ENCODE results near the gene ZNF879. TPM values are rescaled to one million over a fixed set of nuclear protein-coding genes. Genes with fewer than 3 reads are reported as not detected.
A peak's percentile ranks its signal among the peaks of the same experiment; 100 is the strongest.

Gene ZNF879
- total RNA-seq, 1 experiment from 2014 or later = not detected

DNA sequence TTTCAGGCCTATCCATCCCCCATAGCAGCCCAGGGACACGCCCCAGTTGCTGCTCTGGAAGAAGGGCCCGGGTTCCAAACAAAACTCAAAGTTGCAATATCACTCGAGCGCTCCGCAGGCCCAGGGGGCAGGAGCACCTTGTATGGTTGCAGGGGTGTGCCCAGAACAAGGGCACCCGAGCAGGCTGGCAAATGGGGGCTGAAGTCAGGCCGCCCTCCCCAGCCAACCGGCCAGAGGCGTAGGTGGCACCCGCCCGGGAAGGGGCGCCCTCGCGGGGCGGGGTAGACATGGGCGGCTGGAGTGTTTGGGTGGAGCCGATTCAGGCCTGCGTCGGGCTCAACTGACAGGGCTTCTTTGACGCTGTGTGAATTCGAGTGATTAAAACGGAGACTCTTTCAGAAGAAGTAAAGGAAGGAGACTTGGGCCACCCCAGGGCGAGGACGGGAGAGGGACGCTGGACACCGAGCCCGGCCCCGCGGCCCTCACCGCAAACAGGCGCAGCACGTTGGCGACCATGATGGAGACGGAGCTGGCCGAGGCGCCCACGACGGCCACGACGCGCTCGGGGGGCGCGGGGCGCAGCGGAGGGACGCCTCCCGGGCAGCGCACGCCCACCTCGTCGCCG is 29.5 kb upstream of the ZNF879 start:
- no peaks in the 10 kb centered on the region for H3K36me3 ChIP-seq
- no peak overlapping the region for H3K27ac ChIP-seq
- H3K9me3 ChIP-seq (replicated peaks) = peaks cover 68% of the 10 kb centered on the region
- H3K27me3 ChIP-seq (replicated peaks) = no peaks in the 10 kb centered on the region
- peak in 1 of 2 experiments; percentile 38 for DNase-seq (ENCODE audit: low read depth in 1 of 2, low spot score in 2 of 2)
- H3K4me1 ChIP-seq (replicated peaks) = no peaks in the 10 kb centered on the region
- no peak overlapping the region for H3K4me3 ChIP-seq

DNA sequence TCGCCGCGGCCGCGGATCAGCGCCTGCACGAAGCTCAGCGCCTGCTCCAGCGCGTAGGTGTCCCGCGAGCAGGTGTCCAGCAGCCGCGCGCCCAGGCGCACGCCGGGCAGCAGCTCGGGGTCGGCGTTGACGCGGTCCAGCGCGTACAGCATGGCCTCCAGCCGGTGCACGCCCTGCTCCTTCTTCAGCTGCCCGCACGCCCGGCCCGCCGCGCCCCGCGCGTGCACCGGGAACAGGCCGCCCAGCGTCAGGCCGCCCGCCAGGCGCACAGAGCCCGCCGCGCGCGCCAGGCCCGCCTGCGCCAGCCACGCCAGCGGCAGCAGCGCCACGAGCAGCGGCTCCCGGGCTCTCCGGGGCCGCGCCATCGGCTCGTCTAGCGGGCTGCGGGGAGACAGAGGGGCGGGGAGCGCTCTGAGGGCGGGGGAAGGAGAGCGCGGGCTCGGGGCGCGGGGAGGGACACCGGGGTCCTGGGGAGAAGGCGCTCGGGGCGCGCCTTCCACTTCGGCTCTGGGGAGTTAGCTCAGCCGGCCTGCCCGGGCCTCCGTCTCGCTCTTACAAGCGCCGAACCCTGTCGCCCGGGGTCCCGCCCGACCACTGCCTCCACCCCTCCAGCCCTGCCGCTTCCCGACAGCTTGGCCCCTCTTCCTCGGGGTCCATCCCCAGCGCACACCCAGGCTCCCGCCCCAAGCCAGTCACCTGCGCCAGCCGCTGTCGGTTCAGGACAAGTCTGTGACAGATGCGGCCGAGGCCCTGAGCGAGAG is 28.8 kb upstream of the ZNF879 start, which contains the start of gene GRM6:
Gene GRM6 (minus strand): TSS at position 741 of the 761 bp plus-strand sequence. CDS start 376 bp downstream, at position 365.
- Histone ChIP-seq H3K36me3 (no peaks in the 10 kb centered on the region), H3K27ac (no peak within 1 kb of the TSS), H3K27me3 (replicated peaks) (no peaks in the 10 kb centered on the region), H3K9me3 (replicated peaks) (peaks cover 66% of the 10 kb centered on the region), H3K4me3 (no peak within 1 kb of the TSS), H3K4me1 (replicated peaks) (no peaks in the 10 kb centered on the region)
- peak in 1 of 2 experiments; percentile 44 for DNase-seq (ENCODE audit: low read depth in 1 of 2, low spot score in 2 of 2)

- Histone ChIP-seq H3K27ac (no peak overlapping the region), H3K9me3 (replicated peaks) (peaks cover 62% of the 10 kb centered on the region), H3K36me3 (no peaks in the 10 kb centered on the region), H3K4me3 (no peak overlapping the region), H3K4me1 (replicated peaks) (no peaks in the 10 kb centered on the region), H3K27me3 (replicated peaks) (no peaks in the 10 kb centered on the region)
- no peak for DNase-seq (ENCODE audit: low read depth in 1 of 2, low spot score in 2 of 2)
These were observed 28.3 kb upstream of the ZNF879 start for GRCh38 chr5:178995341-178995690.

GRCh38 chr5:178996156-178996555 is 27.4 kb upstream of the ZNF879 start:
- no peak overlapping the region for H3K4me3 ChIP-seq
- no peaks in the 10 kb centered on the region for H3K36me3 ChIP-seq
- no peak for DNase-seq (ENCODE audit: low read depth in 1 of 2, low spot score in 2 of 2)
- H3K9me3 ChIP-seq (replicated peaks) = peaks cover 58% of the 10 kb centered on the region
- no peaks in the 10 kb centered on the region for H3K27me3 ChIP-seq (replicated peaks)
- no peaks in the 10 kb centered on the region for H3K4me1 ChIP-seq (replicated peaks)
- H3K27ac ChIP-seq = no peak overlapping the region

- no peaks in the 10 kb centered on the region for H3K36me3 ChIP-seq
- no peak overlapping the region for H3K27ac ChIP-seq
- no peak overlapping the region for H3K4me3 ChIP-seq
- no peaks in the 10 kb centered on the region for H3K27me3 ChIP-seq (replicated peaks)
- no peaks in the 10 kb centered on the region for H3K4me1 ChIP-seq (replicated peaks)
- H3K9me3 ChIP-seq (replicated peaks) = peaks cover 57% of the 10 kb centered on the region
- DNase-seq (ENCODE audit: low read depth in 1 of 2, low spot score in 2 of 2) = no peak
These were observed 26.4 kb upstream of the ZNF879 start for GRCh38 chr5:178997191-178997590.

DNA sequence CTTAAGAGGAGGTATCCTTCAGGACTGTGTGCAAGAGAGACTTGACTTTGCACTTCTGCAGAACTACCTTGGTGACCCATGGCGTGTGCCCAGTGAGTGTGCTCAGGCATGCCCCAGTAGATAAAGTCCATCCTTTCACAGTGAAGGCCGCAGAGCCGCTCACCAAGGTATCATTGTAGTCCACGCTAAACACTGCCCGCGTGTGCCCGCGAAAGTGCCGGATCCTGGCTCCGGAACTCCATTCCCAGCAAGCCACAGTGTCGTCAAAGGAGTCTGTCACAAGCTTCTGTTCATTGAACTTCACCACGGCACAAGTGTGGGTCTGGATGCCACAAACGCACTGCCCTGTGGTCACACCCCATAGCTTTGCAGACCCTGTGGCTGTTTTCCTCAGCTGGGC is 25.2 kb upstream of the ZNF879 start:
- Histone ChIP-seq H3K36me3 (no peaks in the 10 kb centered on the region), H3K4me3 (no peak overlapping the region), H3K27ac (no peak overlapping the region), H3K9me3 (replicated peaks) (peaks cover 50% of the 10 kb centered on the region), H3K4me1 (replicated peaks) (no peaks in the 10 kb centered on the region), H3K27me3 (replicated peaks) (no peaks in the 10 kb centered on the region)
- DNase-seq (ENCODE audit: low read depth in 1 of 2, low spot score in 2 of 2) = no peak

DNA sequence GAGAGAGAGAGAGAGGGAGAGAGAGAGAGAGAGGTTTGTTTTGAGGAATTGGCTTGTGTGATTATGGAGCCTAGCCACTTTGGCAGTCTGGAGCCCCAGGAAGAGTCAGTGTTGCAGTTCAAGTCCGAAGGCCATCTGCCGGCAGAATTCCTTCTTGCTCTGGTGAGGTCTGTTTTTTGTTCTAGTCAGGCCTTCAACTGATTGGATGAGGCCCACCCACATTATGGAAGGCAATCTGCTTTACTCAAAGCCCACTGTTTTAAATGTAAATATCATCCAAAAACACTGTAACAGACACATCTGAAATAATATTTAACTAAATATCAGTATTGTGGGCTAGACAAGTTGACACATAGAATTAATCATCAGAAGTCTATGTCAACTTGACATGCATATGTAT is 17.0 kb upstream of the ZNF879 start:
- H3K4me1 ChIP-seq (replicated peaks) = no peaks in the 10 kb centered on the region
- H3K36me3 ChIP-seq = no peaks in the 10 kb centered on the region
- H3K9me3 ChIP-seq (replicated peaks) = peaks cover 13% of the 10 kb centered on the region; the same call in 1 of the 2 replicates
- H3K4me3 ChIP-seq = no peak overlapping the region
- H3K27ac ChIP-seq = no peak overlapping the region
- no peak for DNase-seq (ENCODE audit: low read depth in 1 of 2, low spot score in 2 of 2)
- no peaks in the 10 kb centered on the region for H3K27me3 ChIP-seq (replicated peaks)

DNA sequence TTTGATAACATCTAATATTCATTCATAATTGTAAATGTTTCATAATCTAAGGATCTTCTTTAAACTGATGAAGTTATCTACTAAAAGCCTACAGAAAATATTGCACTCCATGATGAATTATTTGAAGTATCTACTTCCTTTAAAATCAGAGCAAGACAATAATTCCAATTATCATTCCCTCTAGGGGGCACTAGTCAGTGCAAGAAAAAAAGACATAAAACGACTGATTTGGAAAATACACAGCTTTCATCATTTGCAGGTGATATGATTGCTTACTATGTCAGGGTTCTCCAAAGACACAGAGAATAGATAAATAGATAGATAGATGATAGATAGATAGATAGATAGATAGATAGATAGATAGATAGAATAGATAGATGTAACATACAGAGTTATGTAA is 14.9 kb upstream of the ZNF879 start:
- H3K4me3 ChIP-seq = no peak overlapping the region
- no peak overlapping the region for H3K27ac ChIP-seq
- H3K27me3 ChIP-seq (replicated peaks) = no peaks in the 10 kb centered on the region
- H3K36me3 ChIP-seq = no peaks in the 10 kb centered on the region
- no peak for DNase-seq (ENCODE audit: low read depth in 1 of 2, low spot score in 2 of 2)
- 0 out of 2 replicates have a peak, but pooled peaks cover 16% of the 10 kb centered on the region for H3K9me3 ChIP-seq (replicated peaks)
- H3K4me1 ChIP-seq (replicated peaks) = no peaks in the 10 kb centered on the region

- H3K36me3 ChIP-seq = no peaks in the 10 kb centered on the region
- no peaks in the 10 kb centered on the region for H3K4me1 ChIP-seq (replicated peaks)
- H3K9me3 ChIP-seq (replicated peaks) = peaks cover 39% of the 10 kb centered on the region
- no peak for DNase-seq (ENCODE audit: low read depth in 1 of 2, low spot score in 2 of 2)
- H3K27ac ChIP-seq = no peak overlapping the region
- no peak overlapping the region for H3K4me3 ChIP-seq
- no peaks in the 10 kb centered on the region for H3K27me3 ChIP-seq (replicated peaks)
These were observed 9.5 kb downstream of the ZNF879 start for GRCh38 chr5:179033004-179033580.

DNA sequence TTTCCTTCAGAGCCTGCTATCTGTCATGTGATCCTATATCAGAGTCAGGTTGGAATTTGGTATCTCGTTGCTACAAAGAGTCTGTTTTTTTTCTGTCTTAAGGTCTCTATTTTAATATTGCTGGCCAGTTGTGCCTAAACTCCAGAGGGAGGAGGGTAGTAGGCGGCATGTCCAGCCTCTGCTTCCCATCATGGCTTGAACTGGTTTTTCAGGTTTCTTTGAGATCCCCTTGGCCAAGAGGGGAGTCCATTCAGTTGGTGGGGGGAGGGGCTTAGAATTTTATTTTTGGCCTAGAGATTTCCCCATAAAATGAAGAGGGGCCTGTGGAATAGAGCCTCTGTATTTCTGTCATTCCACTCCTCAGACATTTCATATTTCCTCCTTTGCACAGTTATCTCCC is 21.2 kb downstream of the ZNF879 start:
- Histone ChIP-seq H3K36me3 (0 out of 2 replicates have a peak, but pooled peaks cover 3% of the 10 kb centered on the region), H3K4me1 (replicated peaks) (no peaks in the 10 kb centered on the region), H3K27me3 (replicated peaks) (no peaks in the 10 kb centered on the region; the same call in 1 of the 2 replicates), H3K27ac (no peak overlapping the region), H3K9me3 (replicated peaks) (peaks cover 27% of the 10 kb centered on the region), H3K4me3 (no peak overlapping the region)
- no peak for DNase-seq (ENCODE audit: low read depth in 1 of 2, low spot score in 2 of 2)

DNA sequence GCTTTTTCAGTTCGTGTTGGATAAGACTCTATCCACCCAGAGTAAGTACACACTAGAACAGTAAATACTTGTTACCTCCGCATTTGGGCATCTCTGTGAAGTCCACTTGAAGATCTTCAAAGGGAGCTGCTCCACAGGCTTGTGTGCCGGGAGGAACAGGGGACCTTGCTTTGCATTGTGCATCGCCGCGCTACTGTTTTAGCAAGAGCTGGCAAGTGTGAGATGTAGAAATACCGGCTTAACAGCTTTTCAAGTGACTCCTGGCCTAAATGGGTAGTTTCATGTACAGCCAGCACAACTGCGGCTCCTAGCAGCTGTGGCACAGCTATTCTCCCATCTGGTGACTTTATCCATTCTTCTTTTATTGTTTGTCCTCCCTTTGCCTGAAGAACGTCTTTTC is 28.2 kb downstream of the ZNF879 start:
- Histone ChIP-seq H3K9me3 (replicated peaks) (peaks cover 39% of the 10 kb centered on the region), H3K27me3 (replicated peaks) (no peaks in the 10 kb centered on the region; the same call in 1 of the 2 replicates), H3K27ac (no peak overlapping the region), H3K4me3 (no peak overlapping the region), H3K36me3 (no peaks in the 10 kb centered on the region), H3K4me1 (replicated peaks) (no peaks in the 10 kb centered on the region)
- no peak for DNase-seq (ENCODE audit: low read depth in 1 of 2, low spot score in 2 of 2)

DNA sequence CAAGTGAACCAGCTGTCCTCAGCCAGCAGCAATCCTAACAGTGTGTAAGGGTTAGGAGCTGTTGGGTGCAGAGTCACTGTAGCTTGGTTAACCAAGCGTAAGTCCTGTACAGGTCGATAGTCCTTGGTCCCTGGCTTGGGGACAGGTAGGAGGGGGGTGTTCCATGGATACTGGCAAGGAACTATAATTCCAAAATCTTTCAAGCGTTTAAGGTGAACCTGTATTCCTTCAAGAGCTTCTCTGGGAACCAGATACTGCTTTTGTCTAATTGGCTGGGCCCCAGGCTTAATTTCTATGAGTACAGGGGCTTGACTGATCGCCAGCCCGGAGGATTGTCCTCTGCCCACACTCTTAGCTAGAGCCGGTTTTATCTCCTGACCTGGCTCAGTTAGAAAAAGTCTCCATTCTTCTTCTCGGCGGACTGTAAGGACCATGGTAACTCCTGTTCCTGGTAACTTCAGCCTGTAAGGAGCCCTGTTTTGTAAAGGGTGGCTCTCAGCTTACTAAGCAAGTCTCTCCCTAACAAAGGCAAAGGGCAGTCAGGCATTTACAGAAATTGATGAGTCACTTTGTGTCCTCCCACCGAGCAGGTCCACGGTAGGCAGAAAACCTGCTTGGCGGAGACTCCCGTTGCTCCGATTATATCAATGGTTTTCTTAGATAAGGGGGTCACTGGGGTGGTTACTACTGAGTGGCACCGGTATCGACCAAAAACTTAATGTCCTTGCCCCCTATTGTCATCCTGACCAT is 30.6 kb downstream of the ZNF879 start:
- Histone ChIP-seq H3K27ac (no peak overlapping the region), H3K9me3 (replicated peaks) (peaks cover 31% of the 10 kb centered on the region), H3K4me3 (no peak overlapping the region), H3K36me3 (no peaks in the 10 kb centered on the region), H3K27me3 (replicated peaks) (no peaks in the 10 kb centered on the region), H3K4me1 (replicated peaks) (no peaks in the 10 kb centered on the region)
- no peak for DNase-seq (ENCODE audit: low read depth in 1 of 2, low spot score in 2 of 2)

DNA sequence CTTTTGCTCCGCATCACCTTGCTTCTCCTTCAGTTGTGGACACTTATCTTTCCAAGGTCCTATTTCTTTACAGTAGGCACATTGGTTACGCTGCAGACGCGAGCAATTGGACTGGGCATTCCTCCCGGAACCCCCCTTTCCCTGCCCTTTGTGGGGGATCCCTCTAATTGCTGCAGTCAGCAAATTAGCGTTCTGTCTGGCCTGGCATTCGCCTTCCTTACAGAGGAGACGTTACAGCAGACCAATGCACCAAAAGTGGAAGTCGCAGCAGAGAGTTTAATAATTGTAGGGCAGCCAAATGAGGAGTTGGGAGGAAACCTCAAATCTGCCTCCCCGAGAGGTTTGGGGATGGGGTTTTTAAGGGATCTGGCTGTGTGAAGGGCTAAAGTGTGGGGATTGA is 31.3 kb downstream of the ZNF879 start:
- no peak overlapping the region for H3K27ac ChIP-seq
- H3K4me3 ChIP-seq = no peak overlapping the region
- peaks cover 29% of the 10 kb centered on the region for H3K9me3 ChIP-seq (replicated peaks)
- DNase-seq (ENCODE audit: low read depth in 1 of 2, low spot score in 2 of 2) = no peak
- H3K27me3 ChIP-seq (replicated peaks) = no peaks in the 10 kb centered on the region
- no peaks in the 10 kb centered on the region for H3K4me1 ChIP-seq (replicated peaks)
- no peaks in the 10 kb centered on the region for H3K36me3 ChIP-seq

Data from SJSA1 (cell line).